Endothelial cell of umbilical vein (primary cell): ENCODE results near the gene TMEM19. TPM values are rescaled to one million over a fixed set of nuclear protein-coding genes. Genes with fewer than 3 reads are reported as not detected.

Source experiments
- BruUV-seq: library from RNA; stranded (reverse); fragments of 400-500 nt; replicated peaks from 2 replicates; lab custom pipeline; 2021; lab: Mats Ljungman, UMichigan
- CTCF ChIA-PET: fragments of 300-600, 350-600 bp; sonication (Branson Sonifier 250); formaldehyde crosslinking; loops from one replicate; lab custom pipeline; 2021; ENCODE audit warnings: antibody characterized with exemption, inconsistent platforms; lab: Charles Lee
- POLR2A ChIA-PET: fragments of 300-600, 350-600 bp; sonication (Branson Sonifier 250); formaldehyde crosslinking; loops from one replicate; lab custom pipeline; 2021; ENCODE audit warnings: antibody characterized with exemption, inconsistent platforms; lab: Charles Lee
- DNase-seq: peaks from one replicate; pipeline ENCODE4 v3.0.0-alpha.2; 2011; ENCODE audit warnings: low read depth, low spot score
- FAIRE-seq: peaks from 2 replicates; lab custom pipeline; 2011; peaks lifted over from hg19 to GRCh38; lab: Jason Lieb, UNC
- H2AFZ ChIP-seq: 2 replicates; pipeline ENCODE4 v1.6.0; 2012; ENCODE audit warnings: low read depth, low read length, control low read depth, inconsistent platforms
- H3K27ac ChIP-seq: 2 replicates; pipeline ENCODE4 v1.5.1; 2011; ENCODE audit warnings: low read depth, mild to moderate bottlenecking, control low read depth, low read length, moderate library complexity; ENCODE audit not compliant: insufficient read depth
- H3K27me3 ChIP-seq, 2 experiments: 2 replicates each; pipeline versions ENCODE4 v1.6.0 to v1.6.1; 2011; ENCODE audit warnings: low read length in 2 of 2, mixed read lengths in 1 of 2; ENCODE audit not compliant: control insufficient read depth in 2 of 2, insufficient read depth in 2 of 2
- H3K36me3 ChIP-seq, 2 experiments: 2 replicates in 1 of 2; 3 replicates in 1 of 2; pipeline ENCODE4 v1.5.1; 2011; ENCODE audit warnings: low read length in 2 of 2, mild to moderate bottlenecking in 1 of 2, moderate library complexity in 1 of 2; ENCODE audit not compliant: control insufficient read depth in 2 of 2, insufficient read depth in 2 of 2; ENCODE audit errors: extremely low read depth in 1 of 2
- H3K4me1 ChIP-seq: 3 replicates; pipeline ENCODE4 v1.5.1; 2011; ENCODE audit warnings: mild to moderate bottlenecking, low read length; ENCODE audit not compliant: control insufficient read depth, insufficient read depth; ENCODE audit errors: extremely low read depth
- H3K4me2 ChIP-seq: 2 replicates; pipeline ENCODE4 v1.6.1; 2011; ENCODE audit warnings: low read length, control low read depth, mixed read lengths; ENCODE audit not compliant: insufficient read depth
- H3K4me3 ChIP-seq, 3 experiments: fragments of 200-600 bp in 1 of 3; sonication (generic), shearing (Covaris generic) in 1 of 3; replicated peaks in 1 of 3; 2 replicates each; pipeline ENCODE4 v1.5.1; 2011 to 2016; ENCODE audit warnings: control low read depth in 3 of 3, low read length in 3 of 3, mild to moderate bottlenecking in 2 of 3, inconsistent platforms in 1 of 3, low read depth in 1 of 3, moderate library complexity in 1 of 3; ENCODE audit not compliant: insufficient read depth in 1 of 3
- H3K79me2 ChIP-seq: 2 replicates; pipeline ENCODE4 v1.6.0; 2012; ENCODE audit warnings: low read length, inconsistent platforms; ENCODE audit not compliant: control insufficient read depth, insufficient read depth
- H3K9ac ChIP-seq: replicated peaks from 2 replicates; pipeline ENCODE3; 2011; ENCODE audit warnings: low read length, control low read depth; ENCODE audit not compliant: insufficient read depth; ENCODE audit errors: extremely low read depth
- H3K9me1 ChIP-seq: replicated peaks from 3 replicates; pipeline ENCODE4 v1.6.0; 2011; ENCODE audit warnings: mild to moderate bottlenecking, low read length; ENCODE audit not compliant: control insufficient read depth, insufficient read depth; ENCODE audit errors: extremely low read depth
- H3K9me3 ChIP-seq: replicated peaks from 2 replicates; pipeline ENCODE4 v1.5.1; 2012; ENCODE audit warnings: low read length, inconsistent platforms; ENCODE audit not compliant: control insufficient read depth, insufficient read depth
- H4K20me1 ChIP-seq: replicated peaks from 2 replicates; pipeline ENCODE3; 2011; ENCODE audit warnings: mild to moderate bottlenecking, low read length; ENCODE audit not compliant: control insufficient read depth, insufficient read depth; ENCODE audit errors: extremely low read depth
- CTCF ChIP-seq, 2 donors: IDR thresholded peaks; 1 replicate in 1 of 2; 2 replicates in 1 of 2; pipeline ENCODE4 v1.5.1; 2011; ENCODE audit warnings: low read length in 2 of 2, mild to moderate bottlenecking in 2 of 2, moderate library complexity in 2 of 2, control low read depth in 1 of 2, inconsistent platforms in 1 of 2, low read depth in 1 of 2; ENCODE audit not compliant: insufficient read depth in 1 of 2; ENCODE audit errors: extremely low read depth in 1 of 2
- EZH2 ChIP-seq: IDR thresholded peaks from 2 replicates; pipeline ENCODE4 v1.6.1; 2012; ENCODE audit warnings: borderline replicate concordance, low read depth, mild to moderate bottlenecking, moderate library complexity, low read length, inconsistent platforms; ENCODE audit not compliant: severe bottlenecking
- FOS ChIP-seq: IDR thresholded peaks from 2 replicates; pipeline ENCODE4 v1.6.1; 2011; ENCODE audit warnings: mild to moderate bottlenecking, low read length, moderate library complexity, borderline replicate concordance; ENCODE audit not compliant: insufficient read depth
- GATA2 ChIP-seq: IDR thresholded peaks from 2 replicates; pipeline ENCODE4 v1.7.0; 2011; ENCODE audit warnings: low read depth, mild to moderate bottlenecking, moderate library complexity, mixed read lengths, low read length; ENCODE audit not compliant: insufficient read length, insufficient read depth
- JUN ChIP-seq: IDR thresholded peaks from 2 replicates; pipeline ENCODE4 v1.6.1; 2011; ENCODE audit warnings: borderline replicate concordance, low read depth; ENCODE audit not compliant: insufficient read length, insufficient read depth
- MAX ChIP-seq: IDR thresholded peaks from 2 replicates; pipeline ENCODE4 v1.6.1; 2011; ENCODE audit not compliant: insufficient read depth, insufficient read length
- MYC ChIP-seq: IDR thresholded peaks from one replicate; pipeline ENCODE4 v1.6.1; 2011; ENCODE audit warnings: mild to moderate bottlenecking, low read depth, low read length
- POLR2A ChIP-seq: IDR thresholded peaks from 2 replicates; pipeline ENCODE4 v1.6.1; 2012; ENCODE audit warnings: low read depth, mild to moderate bottlenecking, control low read depth, low read length
- POLR2AphosphoS5 ChIP-seq: IDR thresholded peaks from 2 replicates; pipeline ENCODE4 v1.6.1; 2012; ENCODE audit warnings: low read depth, mild to moderate bottlenecking, control low read depth, low read length, moderate library complexity; ENCODE audit not compliant: insufficient read depth
- dilution Hi-C: fragments of 300-500 bp; cut with MboI; formaldehyde crosslinking; loops from one replicate; pipeline ENCODE4 v1.15.0; 2019; ENCODE audit warnings: low sequenced_read_pairs; ENCODE audit not compliant: extremely low pct_ligation_motif_present
- intact Hi-C: fragments of 100-400 bp; cut with micrococcal nuclease; formaldehyde crosslinking; loops from one replicate; pipeline ENCODE4 v1.10.0; 2022
- polyA plus RNA-seq, 4 experiments: library from polyadenylated mRNA; depleted of rRNA in 3 of 4; stranded (reverse) in 3 of 4; unstranded in 1 of 4; fragments of >200 nt; gene quantifications; 2 replicates each; pipeline versions ENCODE4 v1.2.1 to v1.2.3, GENCODE V29; 2011 to 2012; ENCODE audit warnings: missing spikeins in 1 of 4
- total RNA-seq: library from RNA; stranded (reverse); gene quantifications from 2 replicates; pipeline ENCODE4 v1.2.3, GENCODE V29; 2021

The TMEM19 gene
- total and polyA plus RNA-seq, 2 donors (not counting 3 experiments of a cell fraction or from before 2014, with no cell fraction given) = 20.4 to 23.8 TPM

- intact Hi-C loops = no loop called here
- POLR2A ChIA-PET = no interaction called here
- no peak for FAIRE-seq
- dilution Hi-C loops = no loop called here
- no peaks in the 10 kb centered on the region for H3K9me3 ChIP-seq
- no TSS peak for BruUV-seq
- H3K79me2 ChIP-seq = no peaks in the 10 kb centered on the region
- no peaks in the 10 kb centered on the region for H3K4me1 ChIP-seq
- H3K27ac ChIP-seq = no peak overlapping the region
- H4K20me1 ChIP-seq = no peaks in the 10 kb centered on the region
- CTCF ChIA-PET = interaction anchor here (0.8 kb wide), 1 partner anchor 32 kb away, joined by 3 read pairs; the partner anchor contains the start of gene RAB21
- no peak overlapping the region for H3K4me2 ChIP-seq
- H2AFZ ChIP-seq = no peak overlapping the region
- TF ChIP-seq EZH2 = no peak
- no peak for TF ChIP-seq FOS
- no peak for TF ChIP-seq POLR2AphosphoS5
- TF ChIP-seq MAX = no peak
- TF ChIP-seq POLR2A = no peak
- TF ChIP-seq JUN = no peak
- TF ChIP-seq GATA2 = no peak
- no peak for DNase-seq
- peaks cover 0 to 2% of the 10 kb centered on the region in 2 experiments for H3K27me3 ChIP-seq
- H3K9ac ChIP-seq = no peak overlapping the region
- H3K36me3 ChIP-seq = no peaks in the 10 kb centered on the region
- no peaks in the 10 kb centered on the region for H3K9me1 ChIP-seq
- H3K4me3 ChIP-seq = no peak overlapping the region
Measured at GRCh38 chr12:71721783-71722505, 36.1 kb downstream of the TMEM19 start.

GRCh38 chr12:71725011-71725410 lies 39.1 kb downstream of the TMEM19 start:
- Histone ChIP-seq H3K4me3 (no peak overlapping the region), H2AFZ (no peak overlapping the region)

More at GRCh38 chr12:71725011-71725410, 39.1 kb downstream of the TMEM19 start:
- ChIA-PET CTCF (no interaction called here), POLR2A (no interaction called here)
- FAIRE-seq = no peak
- dilution Hi-C loops = no loop called here
- H3K79me2 ChIP-seq = no peaks in the 10 kb centered on the region
- no peak overlapping the region for H3K27ac ChIP-seq
- intact Hi-C loops = no loop called here
- peaks cover 0 to 2% of the 10 kb centered on the region in 2 experiments for H3K27me3 ChIP-seq
- no peaks in the 10 kb centered on the region for H3K9me1 ChIP-seq
- no peaks in the 10 kb centered on the region for H3K9me3 ChIP-seq
- TF ChIP-seq POLR2A = no peak
- TF ChIP-seq POLR2AphosphoS5 = no peak
- TF ChIP-seq MYC = no peak
- TF ChIP-seq GATA2 = no peak
- no peak for TF ChIP-seq CTCF (IDR thresholded peaks at IDR 0.05; ENCODE audit: extremely low read depth in 1 of 2, insufficient read depth in 1 of 2, low read depth in 1 of 2, low read length in 2 of 2)
- TF ChIP-seq FOS = no peak
- TF ChIP-seq JUN = no peak
- no peak for TF ChIP-seq MAX
- no peaks in the 10 kb centered on the region for H3K4me1 ChIP-seq
- BruUV-seq = no TSS peak
- H4K20me1 ChIP-seq = no peaks in the 10 kb centered on the region
- no peaks in the 10 kb centered on the region for H3K36me3 ChIP-seq
- H3K4me2 ChIP-seq = no peak overlapping the region
- no peak for DNase-seq
- no peak overlapping the region for H3K9ac ChIP-seq
